Measurements from ENCODE around the gene TNIK.

GRCh38 chr3:171168086-171168485, 292.1 kb downstream of the TNIK start:
- TF ChIP-seq CTCF (IDR thresholded peaks at IDR 0.05; ENCODE audit: poor library complexity) = peak; percentile 42
- no peak for TF ChIP-seq EZH2 (IDR thresholded peaks at IDR 0.05; ENCODE audit: borderline replicate concordance)

Measured in hepatocyte (in vitro differentiated cells).